SK-N-MC (cell line): ENCODE measurements around the gene SNRPD1.
"Not testable (repeated sequence)": the region's sequence is repeated elsewhere in the genome, so short reads cannot be mapped to it uniquely, and the experiment has no call there.

Experiments used
- DNase-seq: peaks from one replicate; pipeline ENCODE4 v3.0.0-alpha.2; 2011; ENCODE audit warnings: low read depth, low spot score
- H3K27ac ChIP-seq: fragments of 200-600 bp; sonication (generic); 2 replicates; pipeline ENCODE4 v1.5.1; 2016; ENCODE audit warnings: mixed run types
- H3K36me3 ChIP-seq: fragments of 200-600 bp; sonication (generic); 2 replicates; pipeline ENCODE4 v1.6.1; 2017; ENCODE audit warnings: antibody characterized with exemption, low read length, mixed read lengths; ENCODE audit not compliant: insufficient read depth
- H3K4me3 ChIP-seq: fragments of 200-600 bp; sonication (generic); 2 replicates; pipeline ENCODE4 v1.5.1; 2016
- H3K9ac ChIP-seq: fragments of 200-600 bp; sonication (generic); 2 replicates; pipeline ENCODE4 v1.8.0; 2017; ENCODE audit warnings: mixed run types, mixed read lengths; ENCODE audit not compliant: insufficient read length
- H3K9me3 ChIP-seq: fragments of 200-600 bp; sonication (generic); 2 replicates; pipeline ENCODE4 v1.6.1; 2017; ENCODE audit warnings: low read depth, mild to moderate bottlenecking, antibody characterized with exemption, low read length, moderate library complexity, mixed read lengths
- EZH2 ChIP-seq: fragments of 200-600 bp; sonication (generic); IDR thresholded peaks from one replicate; pipeline ENCODE4 v1.6.1; 2017; ENCODE audit warnings: antibody characterized with exemption
- FOXP2 ChIP-seq: optimal IDR thresholded peaks from 2 replicates; pipeline ENCODE3; 2011; ENCODE audit warnings: mild to moderate bottlenecking, moderate library complexity; ENCODE audit not compliant: insufficient read depth; ENCODE audit errors: extremely low read length, control extremely low read depth
- POLR2AphosphoS5 ChIP-seq: IDR thresholded peaks from 2 replicates; pipeline ENCODE4 v1.6.1; 2012; ENCODE audit warnings: mild to moderate bottlenecking, low read depth, low read length, borderline replicate concordance

Gene SNRPD1

GRCh38 chr18:21612125-21613039 lies at the start of gene SNRPD1:
Gene SNRPD1 (plus strand): TSS chr18:21612314. CDS start chr18:21612430, 116 bp downstream.
- peak within 1 kb of the TSS; percentile 98 for H3K4me3 ChIP-seq
- TF ChIP-seq FOXP2 (no peak), POLR2AphosphoS5 (peak; percentile 95), EZH2 (no peak)
- H3K27ac ChIP-seq, result peak within 1 kb of the TSS; percentile 94
- peaks cover 35% of the 10 kb centered on the region for H3K36me3 ChIP-seq
- H3K9me3 ChIP-seq, result no peaks in the 10 kb centered on the region
- DNase-seq, result no peak
- H3K9ac ChIP-seq, result peak within 1 kb of the TSS; percentile 99

- H3K9me3 ChIP-seq, result no peaks in the 10 kb centered on the region
- H3K9ac ChIP-seq, result no peak overlapping the region
- H3K36me3 ChIP-seq, result peaks cover 48% of the 10 kb centered on the region
- no peak overlapping the region for H3K4me3 ChIP-seq
- H3K27ac ChIP-seq, result no peak overlapping the region
- no peak for TF ChIP-seq FOXP2
- DNase-seq, result no peak
Measured at GRCh38 chr18:21571772-21572171, 40.3 kb upstream of the SNRPD1 start.

- Histone ChIP-seq H3K36me3 (peaks cover 48% of the 10 kb centered on the region), H3K9ac (no peak overlapping the region), H3K27ac (no peak overlapping the region), H3K9me3 (no peaks in the 10 kb centered on the region), H3K4me3 (no peak overlapping the region)
- TF ChIP-seq FOXP2 (no peak), EZH2 (no peak), POLR2AphosphoS5 (no peak)
- DNase-seq, result no peak
Measured at GRCh38 chr18:21575656-21576055, 36.5 kb upstream of the SNRPD1 start.

GRCh38 chr18:21584391-21584790 lies 27.7 kb upstream of the SNRPD1 start:
- TF ChIP-seq FOXP2, result no peak
- TF ChIP-seq POLR2AphosphoS5, result no peak
- TF ChIP-seq EZH2, result no peak
- H3K4me3 ChIP-seq, result no peak overlapping the region
- H3K27ac ChIP-seq, result no peak overlapping the region
- no peak overlapping the region for H3K9ac ChIP-seq
- no peaks in the 10 kb centered on the region for H3K9me3 ChIP-seq
- DNase-seq, result no peak
- no peaks in the 10 kb centered on the region for H3K36me3 ChIP-seq

- H3K4me3 ChIP-seq, H3K9ac ChIP-seq, H3K27ac ChIP-seq, H3K9me3 ChIP-seq, DNase-seq, H3K36me3 ChIP-seq: not testable (repeated sequence)
Measured at GRCh38 chr18:21592361-21592760, 19.8 kb upstream of the SNRPD1 start.

GRCh38 chr18:21593540-21594257 lies 18.4 kb upstream of the SNRPD1 start:
- TF ChIP-seq FOXP2 (no peak), EZH2 (no peak), POLR2AphosphoS5 (no peak)
- H3K9me3 ChIP-seq, result no peaks in the 10 kb centered on the region
- H3K9ac ChIP-seq, result no peak overlapping the region
- H3K27ac ChIP-seq, result no peak overlapping the region
- no peak overlapping the region for H3K4me3 ChIP-seq
- DNase-seq, result no peak
- no peaks in the 10 kb centered on the region for H3K36me3 ChIP-seq

GRCh38 chr18:21597620-21598019 lies 14.5 kb upstream of the SNRPD1 start:
- 0 out of 2 replicates have a peak overlapping the region, but pooled peaks have one; percentile 0 for H3K4me3 ChIP-seq
- no peaks in the 10 kb centered on the region for H3K9me3 ChIP-seq
- no peaks in the 10 kb centered on the region for H3K36me3 ChIP-seq
- no peak for DNase-seq
- TF ChIP-seq EZH2 (no peak), FOXP2 (no peak), POLR2AphosphoS5 (no peak)
- H3K27ac ChIP-seq, result no peak overlapping the region
- H3K9ac ChIP-seq, result no peak overlapping the region

GRCh38 chr18:21598726-21599584 lies 13.2 kb upstream of the SNRPD1 start:
- H3K36me3 ChIP-seq, result no peaks in the 10 kb centered on the region
- peak overlapping the region; percentile 90 for H3K9ac ChIP-seq
- H3K4me3 ChIP-seq, result peak overlapping the region; percentile 99
- no peak overlapping the region for H3K27ac ChIP-seq
- TF ChIP-seq EZH2, result no peak
- TF ChIP-seq POLR2AphosphoS5, result no peak
- TF ChIP-seq FOXP2, result no peak
- no peaks in the 10 kb centered on the region for H3K9me3 ChIP-seq
- no peak for DNase-seq
